DOHH2 (cell line): ENCODE measurements around the gene ACTN1.

Experiments
- EZH2phosphoT487 ChIP-seq: fragments of 200-600 bp; sonication (generic); IDR thresholded peaks from 2 replicates; pipeline ENCODE4 v1.6.1; 2017; ENCODE audit warnings: borderline replicate concordance, mild to moderate bottlenecking, antibody characterized with exemption, low read length, moderate library complexity, mixed read lengths
- TF ChIP-seq, protein P1 (sequence below): fragments of 200-600 bp; sonication (generic); IDR thresholded peaks from one replicate; pipeline ENCODE4 v1.5.1; 2014; ENCODE audit warnings: antibody characterized with exemption, mild to moderate bottlenecking, low read depth, low read length; ENCODE audit not compliant: poor library complexity, severe bottlenecking

DNA sequence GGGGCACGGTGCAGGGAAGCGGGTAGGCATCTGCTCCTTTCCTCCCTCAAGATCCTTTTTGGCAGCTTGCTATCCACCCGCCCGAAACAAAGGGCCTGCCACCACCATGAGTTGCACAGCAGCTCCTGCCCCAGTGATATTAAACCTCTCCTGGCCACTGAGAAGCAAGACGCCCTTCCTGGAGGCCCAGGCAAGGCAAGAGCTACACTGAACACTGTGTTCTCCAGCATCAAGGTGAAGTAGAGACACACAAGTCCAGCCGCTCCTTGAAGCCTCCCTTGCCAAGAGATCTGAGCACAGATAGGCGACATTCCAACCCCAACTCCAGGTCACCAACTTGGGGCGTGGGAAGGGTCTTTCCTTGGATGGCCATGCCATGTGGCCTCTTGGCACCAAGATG is 70.9 kb downstream of the ACTN1 start:
- TF ChIP-seq, protein P1, sequence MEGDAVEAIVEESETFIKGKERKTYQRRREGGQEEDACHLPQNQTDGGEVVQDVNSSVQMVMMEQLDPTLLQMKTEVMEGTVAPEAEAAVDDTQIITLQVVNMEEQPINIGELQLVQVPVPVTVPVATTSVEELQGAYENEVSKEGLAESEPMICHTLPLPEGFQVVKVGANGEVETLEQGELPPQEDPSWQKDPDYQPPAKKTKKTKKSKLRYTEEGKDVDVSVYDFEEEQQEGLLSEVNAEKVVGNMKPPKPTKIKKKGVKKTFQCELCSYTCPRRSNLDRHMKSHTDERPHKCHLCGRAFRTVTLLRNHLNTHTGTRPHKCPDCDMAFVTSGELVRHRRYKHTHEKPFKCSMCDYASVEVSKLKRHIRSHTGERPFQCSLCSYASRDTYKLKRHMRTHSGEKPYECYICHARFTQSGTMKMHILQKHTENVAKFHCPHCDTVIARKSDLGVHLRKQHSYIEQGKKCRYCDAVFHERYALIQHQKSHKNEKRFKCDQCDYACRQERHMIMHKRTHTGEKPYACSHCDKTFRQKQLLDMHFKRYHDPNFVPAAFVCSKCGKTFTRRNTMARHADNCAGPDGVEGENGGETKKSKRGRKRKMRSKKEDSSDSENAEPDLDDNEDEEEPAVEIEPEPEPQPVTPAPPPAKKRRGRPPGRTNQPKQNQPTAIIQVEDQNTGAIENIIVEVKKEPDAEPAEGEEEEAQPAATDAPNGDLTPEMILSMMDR: no peak
- TF ChIP-seq EZH2phosphoT487: no peak
